ENCODE measurements around the gene TMEM213. TPM values are rescaled to one million over a fixed set of nuclear protein-coding genes. Genes with fewer than 3 reads are reported as not detected.

The TMEM213 gene
- total RNA-seq, 2 donors from 2014 or later: not detected

- H3K4me1 ChIP-seq (ENCODE audit: control insufficient read depth in 1 of 2, low read depth in 2 of 2): no peaks in the 10 kb centered on the region
- DNase-seq (ENCODE audit: low spot score) (no peak), ATAC-seq (ENCODE audit: insufficient number of reproducible peaks, low FRiP score, low read depth) (no peak)
- no peak overlapping the region for H3K4me3 ChIP-seq
- H3K27ac ChIP-seq: no peak overlapping the region
- no peaks in the 10 kb centered on the region for H3K36me3 ChIP-seq
- no peak for TF ChIP-seq CTCF (IDR thresholded peaks at IDR 0.05)
- no peaks in the 10 kb centered on the region for H3K9me3 ChIP-seq
- H3K27me3 ChIP-seq (replicated peaks; ENCODE audit: insufficient read depth): no peaks in the 10 kb centered on the region
Measured at GRCh38 chr7:138867744-138868143, 70.0 kb downstream of the TMEM213 start.

- Histone ChIP-seq H3K36me3 (no peaks in the 10 kb centered on the region), H3K4me1 (ENCODE audit: control insufficient read depth in 1 of 2, low read depth in 2 of 2) (no peaks in the 10 kb centered on the region), H3K9me3 (no peaks in the 10 kb centered on the region), H3K4me3 (no peak overlapping the region), H3K27ac (no peak overlapping the region), H3K27me3 (replicated peaks; ENCODE audit: insufficient read depth) (no peaks in the 10 kb centered on the region)
- DNase-seq (ENCODE audit: low spot score): no peak
- no peak for TF ChIP-seq CTCF (IDR thresholded peaks at IDR 0.05)
- no peak for ATAC-seq (ENCODE audit: insufficient number of reproducible peaks, low FRiP score, low read depth)
Measured at GRCh38 chr7:138868711-138869110, 70.9 kb downstream of the TMEM213 start.

GRCh38 chr7:138869353-138869752, 71.6 kb downstream of the TMEM213 start:
- Histone ChIP-seq H3K36me3 (no peaks in the 10 kb centered on the region), H3K4me1 (ENCODE audit: control insufficient read depth in 1 of 2, low read depth in 2 of 2) (no peaks in the 10 kb centered on the region), H3K27ac (no peak overlapping the region), H3K4me3 (no peak overlapping the region), H3K9me3 (no peaks in the 10 kb centered on the region), H3K27me3 (replicated peaks; ENCODE audit: insufficient read depth) (no peaks in the 10 kb centered on the region)
- DNase-seq (ENCODE audit: low spot score) (no peak), ATAC-seq (ENCODE audit: insufficient number of reproducible peaks, low FRiP score, low read depth) (no peak)
- no peak for TF ChIP-seq CTCF (IDR thresholded peaks at IDR 0.05)

GRCh38 chr7:138871065-138871813, 73.4 kb downstream of the TMEM213 start:
- no peak for TF ChIP-seq CTCF (IDR thresholded peaks at IDR 0.05)
- H3K4me3 ChIP-seq: no peak overlapping the region

GRCh38 chr7:138871814-138872090, 74.0 kb downstream of the TMEM213 start:
- no peak for ATAC-seq (ENCODE audit: insufficient number of reproducible peaks, low FRiP score, low read depth)
- no peaks in the 10 kb centered on the region for H3K9me3 ChIP-seq
- no peaks in the 10 kb centered on the region for H3K27me3 ChIP-seq (replicated peaks; ENCODE audit: insufficient read depth)
- no peak overlapping the region for H3K27ac ChIP-seq
- no peaks in the 10 kb centered on the region for H3K36me3 ChIP-seq
- no peaks in the 10 kb centered on the region for H3K4me1 ChIP-seq (ENCODE audit: control insufficient read depth in 1 of 2, low read depth in 2 of 2)
- no peak overlapping the region for H3K4me3 ChIP-seq
- no peak for TF ChIP-seq CTCF (IDR thresholded peaks at IDR 0.05)
- DNase-seq (ENCODE audit: low spot score): no peak

More at GRCh38 chr7:138871065-138871813, 73.4 kb downstream of the TMEM213 start:
- Histone ChIP-seq H3K9me3 (no peaks in the 10 kb centered on the region), H3K4me1 (ENCODE audit: control insufficient read depth in 1 of 2, low read depth in 2 of 2) (no peaks in the 10 kb centered on the region), H3K36me3 (no peaks in the 10 kb centered on the region), H3K27ac (no peak overlapping the region), H3K27me3 (replicated peaks; ENCODE audit: insufficient read depth) (no peaks in the 10 kb centered on the region)
- ATAC-seq (ENCODE audit: insufficient number of reproducible peaks, low FRiP score, low read depth) (no peak), DNase-seq (ENCODE audit: low spot score) (no peak)

Measured in thoracic aorta (tissue), 2 donors.